A673 (cell line): ENCODE measurements around the gene SLC20A1. TPM values are rescaled to one million over a fixed set of nuclear protein-coding genes. Genes with fewer than 3 reads are reported as not detected.

Experiments used
- BruUV-seq: library from RNA; stranded (reverse); fragments of 400-500 nt; replicated peaks from 2 replicates; lab custom pipeline; 2021; lab: Mats Ljungman, UMichigan
- CTCF ChIA-PET: fragments of 300-600 bp; sonication (Branson Sonifier 250); formaldehyde crosslinking; loops from one replicate; lab custom pipeline; 2022; ENCODE audit warnings: antibody characterized with exemption; lab: Charles Lee
- POLR2A ChIA-PET: fragments of 300-600 bp; sonication (Branson Sonifier 250); formaldehyde crosslinking; loops from one replicate; lab custom pipeline; 2022; ENCODE audit warnings: antibody characterized with exemption; ENCODE audit not compliant: low non-redundant PET; lab: Charles Lee
- DNase-seq: peaks from one replicate; pipeline ENCODE4 v3.0.0-alpha.2; 2015; ENCODE audit warnings: low spot score
- H3K27ac ChIP-seq: fragments of 200-600 bp; sonication (generic); 2 replicates; pipeline ENCODE4 v1.5.1; 2016; ENCODE audit warnings: mixed run types, low read depth, mild to moderate bottlenecking, mixed read lengths, antibody characterized with exemption, low read length; ENCODE audit not compliant: poor library complexity, severe bottlenecking
- H3K27me3 ChIP-seq: fragments of 200-600 bp; sonication (generic); replicated peaks from 2 replicates; pipeline ENCODE4 v1.6.1; 2017; ENCODE audit warnings: mixed run types, low read depth, mild to moderate bottlenecking, mixed read lengths, antibody characterized with exemption, low read length; ENCODE audit not compliant: insufficient read depth, poor library complexity
- H3K36me3 ChIP-seq: fragments of 200-600 bp; sonication (generic); 2 replicates; pipeline ENCODE4 v1.6.1; 2016; ENCODE audit warnings: mixed run types, mild to moderate bottlenecking, mixed read lengths, antibody characterized with exemption, low read length; ENCODE audit not compliant: insufficient read depth, poor library complexity, severe bottlenecking
- H3K4me1 ChIP-seq: fragments of 200-600 bp; sonication (generic); 2 replicates; pipeline ENCODE4 v1.6.1; 2017; ENCODE audit warnings: mixed run types, mild to moderate bottlenecking, mixed read lengths, antibody characterized with exemption, low read length; ENCODE audit not compliant: insufficient read depth, poor library complexity, severe bottlenecking
- H3K4me3 ChIP-seq: fragments of 200-600 bp; sonication (generic); 2 replicates; pipeline ENCODE4 v1.5.1; 2016; ENCODE audit warnings: low read depth, mixed run types, mild to moderate bottlenecking, mixed read lengths, low read length; ENCODE audit not compliant: poor library complexity, severe bottlenecking
- H3K9me3 ChIP-seq: fragments of 200-600 bp; sonication (generic); 2 replicates; pipeline ENCODE4 v1.6.1; 2016; ENCODE audit warnings: mixed run types, low read depth, mild to moderate bottlenecking, mixed read lengths, antibody characterized with exemption, low read length; ENCODE audit not compliant: poor library complexity, severe bottlenecking
- CTCF ChIP-seq: fragments of 300-800, 200-600 bp; sonication (generic); conservative IDR thresholded peaks from 2 replicates; pipeline ENCODE4 v1.5.1; 2017; ENCODE audit warnings: low read depth, mild to moderate bottlenecking, antibody characterized with exemption, low read length, moderate library complexity, mixed read lengths
- EZH2 ChIP-seq: fragments of 200-600 bp; sonication (generic); IDR thresholded peaks from 2 replicates; pipeline ENCODE4 v1.6.1; 2017; ENCODE audit warnings: borderline replicate concordance, low read depth, mild to moderate bottlenecking, mixed read lengths, antibody characterized with exemption, low read length; ENCODE audit not compliant: poor library complexity, severe bottlenecking
- intact Hi-C: fragments of 100-400 bp; cut with micrococcal nuclease; formaldehyde crosslinking; loops from one replicate; pipeline ENCODE4 v1.10.0; 2022; ENCODE audit not compliant: unreplicated experiment
- total RNA-seq: library from RNA; stranded (reverse); gene quantifications from 2 replicates; pipeline ENCODE4 v1.2.3, GENCODE V29; 2021

The SLC20A1 gene
- total RNA-seq, 1 experiment from 2014 or later, result 148 TPM

DNA sequence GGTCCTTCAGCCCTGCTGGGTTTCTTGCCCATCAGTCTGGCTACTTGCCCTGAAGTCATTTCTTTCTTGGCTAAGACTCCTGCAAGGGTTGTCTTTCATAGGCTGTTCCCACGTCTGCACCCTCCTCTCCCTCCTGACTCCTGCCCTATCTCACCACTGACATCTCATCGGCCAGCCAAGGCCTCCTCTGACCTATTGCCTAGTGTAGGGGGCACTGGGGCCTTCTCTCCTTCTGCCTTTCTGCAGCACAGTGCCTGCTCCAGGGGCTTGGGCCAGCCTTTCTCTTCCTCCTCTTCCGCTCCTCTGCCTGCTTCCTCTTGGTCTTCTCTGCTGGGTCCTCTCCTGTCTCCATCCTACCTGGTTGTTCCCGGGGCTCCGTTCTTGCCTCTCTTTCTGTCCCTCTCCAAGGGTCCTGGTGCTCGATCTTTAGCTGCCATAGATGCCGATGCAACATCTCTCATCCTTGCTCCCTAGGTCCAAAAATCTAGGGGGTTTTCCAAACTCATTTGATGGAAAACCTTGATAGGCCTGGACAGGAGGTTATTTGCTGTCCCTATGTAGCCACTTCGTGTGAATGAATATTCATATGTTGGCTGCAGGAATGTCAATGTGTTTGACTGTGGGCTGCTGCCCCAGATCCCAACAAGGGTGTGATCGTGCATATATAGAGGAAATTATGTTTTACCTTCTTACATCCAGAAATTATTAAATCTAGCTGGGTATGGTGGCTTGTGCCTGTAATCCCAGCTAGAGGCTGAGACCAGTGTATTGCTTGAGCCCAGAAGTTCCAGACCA lies 65.4 kb downstream of the SLC20A1 start:
- Histone ChIP-seq H3K4me3 (no peak overlapping the region), H3K27ac (no peak overlapping the region), H3K4me1 (no peaks in the 10 kb centered on the region), H3K36me3 (no peaks in the 10 kb centered on the region), H3K9me3 (no peaks in the 10 kb centered on the region), H3K27me3 (no peaks in the 10 kb centered on the region)
- CTCF ChIA-PET, result no interaction called here
- POLR2A ChIA-PET, result no interaction called here
- TF ChIP-seq CTCF (no peak), EZH2 (no peak)
- intact Hi-C loops, result no loop called here
- BruUV-seq, result no TSS peak
- no peak for DNase-seq

DNA sequence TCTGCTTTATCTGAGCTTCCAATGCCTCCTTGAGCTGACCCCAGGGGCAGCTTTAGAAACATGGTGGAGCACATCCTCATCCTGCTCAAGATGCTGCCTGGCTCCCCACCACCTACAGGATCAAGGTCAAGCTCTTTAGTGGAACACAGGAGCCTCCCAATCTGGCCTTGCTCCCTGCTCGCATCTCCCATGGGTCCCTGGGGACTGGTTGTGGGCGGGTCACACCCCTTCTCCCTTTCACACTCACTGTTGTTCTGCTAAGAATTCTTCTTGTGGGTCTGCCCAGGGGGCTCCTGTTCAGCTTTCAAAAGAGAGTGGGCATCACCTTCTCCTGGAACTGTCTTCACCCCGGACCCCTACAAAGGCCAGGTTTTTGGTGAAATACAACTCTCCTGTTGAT lies 66.7 kb downstream of the SLC20A1 start:
- H3K4me3 ChIP-seq, result no peak overlapping the region
- no peak for TF ChIP-seq EZH2
- ChIA-PET CTCF (no interaction called here), POLR2A (no interaction called here)
- H3K36me3 ChIP-seq, result no peaks in the 10 kb centered on the region
- H3K27me3 ChIP-seq, result no peaks in the 10 kb centered on the region
- BruUV-seq, result no TSS peak
- no peaks in the 10 kb centered on the region for H3K9me3 ChIP-seq
- no peak for DNase-seq
- H3K27ac ChIP-seq, result no peak overlapping the region
- no peaks in the 10 kb centered on the region for H3K4me1 ChIP-seq
- intact Hi-C loops, result no loop called here

- no peaks in the 10 kb centered on the region for H3K9me3 ChIP-seq
- no TSS peak for BruUV-seq
- ChIA-PET CTCF (no interaction called here), POLR2A (no interaction called here)
- intact Hi-C loops, result no loop called here
- TF ChIP-seq EZH2 (no peak), CTCF (no peak)
- no peaks in the 10 kb centered on the region for H3K27me3 ChIP-seq
- no peaks in the 10 kb centered on the region for H3K4me1 ChIP-seq
- no peak for DNase-seq
- no peak overlapping the region for H3K4me3 ChIP-seq
- H3K27ac ChIP-seq, result no peak overlapping the region
- H3K36me3 ChIP-seq, result no peaks in the 10 kb centered on the region
Measured at GRCh38 chr2:112712903-112713584, 67.3 kb downstream of the SLC20A1 start.

Other genes starting within 250 kb of the SLC20A1 start
- gene RGPD8, start 212.3 kb upstream of the SLC20A1 start, total RNA-seq, result 17.5 and 19.9 TPM in 2 replicates
- 119 and 146 TPM in 2 replicates for gene TTL, start 163.8 kb upstream of the SLC20A1 start, total RNA-seq
- 53.9 and 70.0 TPM in 2 replicates for gene POLR1B, start 103.5 kb upstream of the SLC20A1 start, total RNA-seq
- 37.1 and 41.4 TPM in 2 replicates for gene CHCHD5, start 61.3 kb upstream of the SLC20A1 start, total RNA-seq
- gene NT5DC4, start 75.1 kb downstream of the SLC20A1 start, total RNA-seq, result not detected in 2 replicates
- 48.1 and 49.6 TPM in 2 replicates for gene CKAP2L, start 118.7 kb downstream of the SLC20A1 start, total RNA-seq
- gene IL1A, start 138.6 kb downstream of the SLC20A1 start, total RNA-seq, result 5.4 and 6.3 TPM in 2 replicates
- 1.3 and 2.1 TPM in 2 replicates for gene IL1B, start 190.8 kb downstream of the SLC20A1 start, total RNA-seq